Keratinocyte (primary cell): ENCODE results near the gene LIN28A. TPM values are rescaled to one million over a fixed set of nuclear protein-coding genes. Genes with fewer than 3 reads are reported as not detected.

Experiments used
- DNase-seq: peaks from one replicate; pipeline ENCODE4 v3.0.0-alpha.2; 2011; ENCODE audit warnings: low read depth, missing footprints, low spot score
- FAIRE-seq: peaks from 2 replicates; lab custom pipeline; 2011; peaks lifted over from hg19 to GRCh38; lab: Jason Lieb, UNC
- H2AFZ ChIP-seq: 2 replicates; pipeline ENCODE4 v1.6.0; 2012; ENCODE audit warnings: low read length, control low read depth, inconsistent platforms; ENCODE audit not compliant: control insufficient read depth
- H3K27ac ChIP-seq: 2 replicates; pipeline ENCODE4 v1.5.1; 2011; ENCODE audit warnings: low read length; ENCODE audit not compliant: control insufficient read depth, insufficient read depth
- H3K27me3 ChIP-seq: 3 replicates; pipeline ENCODE4 v1.6.0; 2011; ENCODE audit warnings: low read length; ENCODE audit not compliant: control insufficient read depth, insufficient read depth; ENCODE audit errors: extremely low read depth
- H3K36me3 ChIP-seq, 2 experiments: 2 replicates in 1 of 2; 3 replicates in 1 of 2; pipeline ENCODE4 v1.5.1; 2011; ENCODE audit warnings: low read length in 2 of 2, mild to moderate bottlenecking in 1 of 2; ENCODE audit not compliant: control insufficient read depth in 2 of 2, insufficient read depth in 2 of 2; ENCODE audit errors: extremely low read depth in 1 of 2
- H3K4me1 ChIP-seq: 3 replicates; pipeline ENCODE4 v1.5.1; 2011; ENCODE audit warnings: low read length; ENCODE audit not compliant: control insufficient read depth, insufficient read depth; ENCODE audit errors: extremely low read depth
- H3K4me2 ChIP-seq: 3 replicates; pipeline ENCODE4 v1.6.0; 2011; ENCODE audit warnings: low read depth, low read length; ENCODE audit not compliant: control insufficient read depth, insufficient read depth; ENCODE audit errors: extremely low read depth
- H3K4me3 ChIP-seq, 3 experiments: fragments of 200-600 bp in 1 of 3; sonication (generic) in 1 of 3; 2 replicates in 2 of 3; 3 replicates in 1 of 3; pipeline ENCODE4 v1.5.1; 2011 to 2016; ENCODE audit warnings: low read length in 3 of 3, mild to moderate bottlenecking in 3 of 3, control low read depth in 2 of 3, inconsistent platforms in 1 of 3, low read depth in 1 of 3, mixed read lengths in 1 of 3, mixed run types in 1 of 3, moderate library complexity in 1 of 3; ENCODE audit not compliant: control insufficient read depth in 2 of 3, insufficient read depth in 2 of 3; ENCODE audit errors: extremely low read depth in 1 of 3
- H3K79me2 ChIP-seq: 2 replicates; pipeline ENCODE4 v1.6.0; 2012; ENCODE audit warnings: low read length; ENCODE audit not compliant: control insufficient read depth, insufficient read depth
- H3K9ac ChIP-seq: 3 replicates; pipeline ENCODE4 v1.6.0; 2011; ENCODE audit warnings: low read length; ENCODE audit not compliant: control insufficient read depth, insufficient read depth; ENCODE audit errors: extremely low read depth
- H3K9me1 ChIP-seq: 3 replicates; pipeline ENCODE4 v1.6.0; 2011; ENCODE audit warnings: low read length; ENCODE audit not compliant: control insufficient read depth, insufficient read depth; ENCODE audit errors: extremely low read depth
- H3K9me3 ChIP-seq: 2 replicates; pipeline ENCODE4 v1.5.1; 2012; ENCODE audit warnings: low read depth, low read length; ENCODE audit not compliant: control insufficient read depth
- H4K20me1 ChIP-seq: 3 replicates; pipeline ENCODE4 v1.6.0; 2011; ENCODE audit warnings: low read length; ENCODE audit not compliant: control insufficient read depth, insufficient read depth; ENCODE audit errors: extremely low read depth
- EZH2 ChIP-seq: IDR thresholded peaks from one replicate; pipeline ENCODE4 v1.6.1; 2012; ENCODE audit warnings: inconsistent platforms, mild to moderate bottlenecking, low read length, moderate library complexity
- dilution Hi-C: fragments of 300-500 bp; cut with MboI; formaldehyde crosslinking; loops from one replicate; pipeline ENCODE4 v1.7.0; 2020; ENCODE audit warnings: low sequenced_read_pairs; ENCODE audit not compliant: extremely low pct_ligation_motif_present
- polyA plus RNA-seq, 5 experiments: library from polyadenylated mRNA; depleted of rRNA in 3 of 5; stranded (reverse) in 3 of 5; stranded (forward) in 1 of 5; unstranded in 1 of 5; fragments of >200 nt; gene quantifications; 1 replicate in 1 of 5; 2 replicates in 3 of 5; 3 replicates in 1 of 5; pipeline versions ENCODE4 v1.2.1 to v1.2.3, GENCODE V29; 2011 to 2012; ENCODE audit warnings: missing spikeins in 2 of 5, low read depth in 1 of 5, low replicate concordance in 1 of 5
- TF ChIP-seq, protein P1 (sequence below), 3 experiments: IDR thresholded peaks in 1 of 3; conservative IDR thresholded peaks in 1 of 3; optimal IDR thresholded peaks in 1 of 3; 2 replicates in 2 of 3; 3 replicates in 1 of 3; pipeline versions ENCODE3 to v1.5.1; 2011; ENCODE audit warnings: low read length in 3 of 3, mild to moderate bottlenecking in 3 of 3, moderate library complexity in 2 of 3, control low read depth in 1 of 3, inconsistent platforms in 1 of 3; ENCODE audit not compliant: insufficient read depth in 2 of 3; ENCODE audit errors: extremely low read depth in 1 of 3

Gene LIN28A
- polyA plus RNA-seq, 1 donor (not counting 4 experiments of a cell fraction or from before 2014, with no cell fraction given) = not detected

DNA sequence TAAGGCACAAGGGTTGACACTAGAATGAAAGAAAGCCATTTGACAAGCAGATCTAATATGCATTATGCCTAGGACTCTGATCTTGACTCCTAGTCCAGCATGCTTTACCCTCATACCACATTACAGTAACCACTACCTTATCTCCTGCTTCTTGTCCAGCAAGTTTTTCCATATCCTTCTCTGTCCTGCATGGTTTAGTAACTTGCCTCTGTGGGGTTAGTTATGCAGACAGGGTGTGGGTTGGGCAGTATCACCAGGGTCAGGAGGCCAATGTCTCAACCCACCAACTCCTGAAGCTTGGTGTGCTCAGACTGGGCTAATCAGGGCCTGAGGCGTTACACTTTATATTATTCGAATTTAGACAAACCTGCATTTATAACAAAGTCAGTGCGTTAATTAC lies 40.3 kb downstream of the LIN28A start:
- no peak overlapping the region for H3K9ac ChIP-seq
- FAIRE-seq = no peak
- no peaks in the 10 kb centered on the region for H3K4me1 ChIP-seq
- H4K20me1 ChIP-seq = no peaks in the 10 kb centered on the region
- H3K36me3 ChIP-seq = peaks cover 18 to 43% of the 10 kb centered on the region in 2 experiments
- no peak overlapping the region for H3K4me3 ChIP-seq
- no peak overlapping the region for H2AFZ ChIP-seq
- no peaks in the 10 kb centered on the region for H3K9me3 ChIP-seq
- no peaks in the 10 kb centered on the region for H3K9me1 ChIP-seq
- H3K27ac ChIP-seq = no peak overlapping the region
- dilution Hi-C loops = no loop called here
- H3K79me2 ChIP-seq = no peaks in the 10 kb centered on the region
- H3K27me3 ChIP-seq = no peaks in the 10 kb centered on the region
- H3K4me2 ChIP-seq = no peak overlapping the region
- no peak for DNase-seq
- TF ChIP-seq, protein P1, sequence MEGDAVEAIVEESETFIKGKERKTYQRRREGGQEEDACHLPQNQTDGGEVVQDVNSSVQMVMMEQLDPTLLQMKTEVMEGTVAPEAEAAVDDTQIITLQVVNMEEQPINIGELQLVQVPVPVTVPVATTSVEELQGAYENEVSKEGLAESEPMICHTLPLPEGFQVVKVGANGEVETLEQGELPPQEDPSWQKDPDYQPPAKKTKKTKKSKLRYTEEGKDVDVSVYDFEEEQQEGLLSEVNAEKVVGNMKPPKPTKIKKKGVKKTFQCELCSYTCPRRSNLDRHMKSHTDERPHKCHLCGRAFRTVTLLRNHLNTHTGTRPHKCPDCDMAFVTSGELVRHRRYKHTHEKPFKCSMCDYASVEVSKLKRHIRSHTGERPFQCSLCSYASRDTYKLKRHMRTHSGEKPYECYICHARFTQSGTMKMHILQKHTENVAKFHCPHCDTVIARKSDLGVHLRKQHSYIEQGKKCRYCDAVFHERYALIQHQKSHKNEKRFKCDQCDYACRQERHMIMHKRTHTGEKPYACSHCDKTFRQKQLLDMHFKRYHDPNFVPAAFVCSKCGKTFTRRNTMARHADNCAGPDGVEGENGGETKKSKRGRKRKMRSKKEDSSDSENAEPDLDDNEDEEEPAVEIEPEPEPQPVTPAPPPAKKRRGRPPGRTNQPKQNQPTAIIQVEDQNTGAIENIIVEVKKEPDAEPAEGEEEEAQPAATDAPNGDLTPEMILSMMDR (optimal IDR thresholded peaks at IDR 0.05 in 1 of 3, IDR thresholded peaks at IDR 0.05 in 1 of 3, conservative IDR thresholded peaks at IDR 0.05 in 1 of 3; ENCODE audit: extremely low read depth in 1 of 3, insufficient read depth in 2 of 3, low read length in 3 of 3) = no peak
- TF ChIP-seq EZH2 = no peak

DNA sequence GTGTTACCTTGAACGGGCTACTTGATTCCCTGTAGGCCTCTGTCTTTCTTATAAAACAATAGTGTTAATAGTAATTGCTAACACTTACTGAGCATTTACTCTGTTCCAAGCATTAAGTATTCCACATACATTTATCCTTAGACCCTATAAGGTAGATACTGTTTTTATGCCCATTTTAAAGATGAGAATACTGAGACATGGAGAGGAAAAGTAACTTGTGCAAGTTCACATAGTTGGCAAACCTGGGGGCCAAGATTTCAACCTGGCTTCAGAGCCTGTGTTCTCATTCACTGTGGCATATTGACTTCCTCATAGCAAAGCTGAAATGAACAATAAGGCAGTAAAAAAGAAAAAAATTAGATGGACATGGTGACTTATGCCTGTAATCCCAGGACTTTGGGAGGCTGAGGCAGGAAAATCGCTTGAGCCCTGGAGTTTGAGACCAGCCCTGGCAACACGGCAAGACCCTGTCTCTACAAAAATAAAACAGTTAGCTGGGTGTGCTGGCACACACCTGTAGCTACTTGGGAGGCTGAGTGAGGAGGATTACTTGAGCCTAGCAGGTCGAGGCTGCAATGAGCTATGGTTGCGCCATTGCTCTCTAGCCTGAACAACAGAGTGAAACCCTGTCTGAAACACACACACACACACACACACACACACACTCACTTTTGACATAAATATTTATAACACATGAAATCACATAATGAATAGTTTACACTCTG lies 42.0 kb downstream of the LIN28A start:
- no peak overlapping the region for H3K27ac ChIP-seq
- DNase-seq (no peak), FAIRE-seq (no peak)
- H3K36me3 ChIP-seq = peaks cover 16 to 33% of the 10 kb centered on the region in 2 experiments
- dilution Hi-C loops = no loop called here
- H3K4me2 ChIP-seq = no peak overlapping the region
- no peak overlapping the region for H3K9ac ChIP-seq
- no peak for TF ChIP-seq EZH2
- TF ChIP-seq, protein P1 (optimal IDR thresholded peaks at IDR 0.05 in 1 of 3, IDR thresholded peaks at IDR 0.05 in 1 of 3, conservative IDR thresholded peaks at IDR 0.05 in 1 of 3; ENCODE audit: extremely low read depth in 1 of 3, insufficient read depth in 2 of 3, low read length in 3 of 3) = no peak
- H3K9me1 ChIP-seq = no peaks in the 10 kb centered on the region
- H2AFZ ChIP-seq = no peak overlapping the region
- no peaks in the 10 kb centered on the region for H3K27me3 ChIP-seq
- H4K20me1 ChIP-seq = no peaks in the 10 kb centered on the region
- H3K4me3 ChIP-seq = no peak overlapping the region
- H3K4me1 ChIP-seq = no peaks in the 10 kb centered on the region
- H3K79me2 ChIP-seq = no peaks in the 10 kb centered on the region
- H3K9me3 ChIP-seq = no peaks in the 10 kb centered on the region
